ENCODE results near the gene KRTAP10-3.
"Not testable (repeated sequence)": the region's sequence is repeated elsewhere in the genome, so short reads cannot be mapped to it uniquely, and the experiment has no call there.

KRTAP10-3 gene

GRCh38 chr21:44589586-44590305, 31.2 kb upstream of the KRTAP10-3 start:
- no peak for DNase-seq

GRCh38 chr21:44589094-44589493, 30.5 kb upstream of the KRTAP10-3 start:
- no peak for DNase-seq

DNA sequence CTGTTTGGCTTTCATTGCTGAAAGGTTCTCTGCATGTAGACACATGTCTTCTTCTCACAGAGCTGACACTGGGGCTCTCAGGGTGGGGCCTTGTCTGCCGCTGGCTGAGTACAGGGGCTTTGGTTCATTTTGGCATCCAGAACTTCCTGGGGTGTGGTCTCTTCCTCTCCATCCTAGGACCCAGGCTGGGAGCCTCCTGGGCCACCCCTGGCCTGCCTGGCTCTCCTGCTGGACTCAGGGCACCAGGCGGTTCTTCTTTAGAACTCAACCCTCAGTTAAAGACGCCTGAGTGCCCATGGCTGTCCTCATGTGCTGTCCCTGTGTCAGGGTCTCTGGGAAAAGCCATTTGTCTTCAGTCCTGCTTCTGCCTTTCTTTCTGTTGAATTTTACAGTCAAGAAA, 27.3 kb upstream of the KRTAP10-3 start:
- DNase-seq = no peak

DNA sequence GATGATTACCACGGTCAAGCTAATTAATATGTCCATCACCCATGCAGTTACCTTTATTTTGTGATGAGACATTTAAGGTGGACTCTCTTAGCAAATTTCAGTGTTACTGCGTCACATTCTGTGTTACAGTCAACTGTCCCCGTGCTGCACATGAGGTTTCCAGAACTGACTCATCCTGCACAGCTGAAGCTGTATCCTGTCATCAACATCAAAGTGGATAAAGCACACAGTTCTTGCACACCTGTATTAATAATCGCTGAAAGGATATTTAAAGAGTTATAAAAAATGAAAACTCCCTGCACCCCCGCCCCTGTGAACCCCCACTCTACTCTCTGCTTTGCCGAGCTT, 25.2 kb upstream of the KRTAP10-3 start:
- peak; percentile 30 for DNase-seq

- DNase-seq = no peak
Observed at GRCh38 chr21:44583089-44583799, 24.6 kb upstream of the KRTAP10-3 start.

DNA sequence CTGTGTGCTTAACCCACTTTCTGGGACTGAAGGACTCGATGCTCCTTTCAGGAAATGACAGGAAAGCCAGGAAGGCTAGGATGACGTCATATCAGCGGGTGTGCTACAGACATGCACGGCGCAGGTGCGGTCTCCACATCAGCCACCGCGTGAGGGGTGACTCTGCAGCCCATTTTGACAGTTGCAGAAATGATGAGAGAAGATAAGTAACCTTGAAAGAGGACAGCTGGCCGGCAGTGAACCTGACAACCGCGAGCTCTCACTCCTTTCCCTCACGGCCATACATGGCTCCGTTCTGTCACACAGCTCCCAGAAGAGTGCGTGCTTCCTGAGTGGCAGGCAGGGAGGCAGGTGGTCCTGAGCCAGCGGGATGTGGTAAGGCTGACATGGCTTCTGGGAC, 23.5 kb upstream of the KRTAP10-3 start:
- no peak for DNase-seq

DNA sequence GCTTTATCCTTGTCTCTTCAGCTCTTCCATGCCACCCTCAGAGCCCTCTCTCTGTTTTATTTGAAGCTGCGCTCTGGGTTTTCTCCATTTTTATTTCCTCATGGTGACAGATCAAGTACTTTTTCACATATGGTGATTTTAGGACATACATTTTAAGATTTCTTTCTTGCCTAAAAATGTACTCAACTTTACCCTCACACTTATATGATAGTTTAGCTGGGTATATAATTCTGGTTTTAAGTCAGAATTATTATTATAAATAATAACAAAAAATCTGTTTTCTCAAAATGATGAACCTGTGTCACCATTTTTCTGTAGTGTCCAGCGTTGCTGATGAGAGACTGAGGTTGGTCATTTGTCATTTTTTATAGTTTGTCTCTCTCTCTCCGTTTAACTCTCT, 22.6 kb upstream of the KRTAP10-3 start:
- DNase-seq = no peak

- DNase-seq = not testable (repeated sequence)
Observed at GRCh38 chr21:44580231-44580821, 21.7 kb upstream of the KRTAP10-3 start, which contains the start of gene KRTAP10-5. KRTAP10-5 (minus strand) TSS chr21:44580604; CDS start chr21:44580578, 26 bp downstream.

DNA sequence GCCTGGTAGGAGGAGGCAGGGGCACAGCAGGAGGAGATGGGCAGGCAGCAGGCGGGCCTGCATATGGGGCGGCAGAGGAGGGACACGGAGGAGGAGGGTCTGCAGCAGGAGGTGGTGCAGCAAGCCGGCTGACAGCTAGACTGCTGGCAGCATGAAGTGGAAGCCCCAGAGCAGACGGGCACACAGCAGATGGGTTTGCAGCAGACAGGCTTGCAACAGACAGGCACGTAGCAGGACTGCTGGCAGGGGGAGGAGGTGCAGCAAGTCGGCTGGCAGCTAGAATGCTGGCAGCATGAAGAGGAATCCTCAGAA, 21.2 kb upstream of the KRTAP10-3 start:
- DNase-seq = no peak

- no peak for DNase-seq
Observed at GRCh38 chr21:44579056-44579832, 20.6 kb upstream of the KRTAP10-3 start.

- DNase-seq = no peak
Observed at GRCh38 chr21:44578371-44579055, 19.9 kb upstream of the KRTAP10-3 start.

GRCh38 chr21:44576025-44576420, 17.4 kb upstream of the KRTAP10-3 start:
- DNase-seq = no peak

- no peak for DNase-seq
Observed at GRCh38 chr21:44575307-44576024, 16.9 kb upstream of the KRTAP10-3 start.

DNA sequence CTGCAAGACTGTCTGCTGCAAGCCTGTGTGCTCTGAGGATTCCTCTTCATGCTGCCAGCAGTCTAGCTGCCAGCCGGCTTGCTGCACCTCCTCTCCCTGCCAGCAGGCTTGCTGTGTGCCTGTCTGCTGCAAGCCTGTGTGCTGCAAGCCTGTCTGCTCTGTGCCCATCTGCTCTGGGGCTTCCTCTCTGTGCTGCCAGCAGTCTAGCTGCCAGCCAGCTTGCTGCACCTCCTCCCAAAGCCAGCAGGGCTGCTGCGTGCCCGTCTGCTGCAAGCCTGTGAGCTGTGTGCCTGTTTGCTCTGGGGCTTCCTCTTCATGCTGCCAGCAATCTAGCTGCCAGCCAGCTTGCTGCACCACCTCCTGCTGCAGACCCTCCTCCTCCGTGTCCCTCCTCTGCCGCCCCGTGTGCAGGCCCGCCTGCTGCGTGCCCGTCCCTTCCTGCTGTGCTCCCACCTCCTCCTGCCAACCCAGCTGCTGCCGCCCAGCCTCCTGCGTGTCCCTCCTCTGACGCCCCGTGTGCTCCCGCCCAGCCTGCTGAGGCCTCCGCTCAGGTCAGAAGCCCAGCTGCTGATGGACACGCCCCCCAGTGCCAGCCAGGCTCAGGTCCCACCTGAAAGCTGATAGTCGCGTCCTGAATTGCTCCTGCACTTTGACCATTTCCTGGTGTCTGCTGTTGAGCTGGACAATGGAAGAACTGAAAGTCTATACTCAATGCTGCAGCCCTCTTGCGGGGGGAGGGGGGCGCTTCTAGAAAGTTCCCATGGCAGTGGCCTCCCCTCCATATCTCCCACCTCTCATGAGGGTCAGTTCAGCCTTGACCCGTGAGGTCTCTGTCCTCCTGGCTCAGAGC, 16.1 kb upstream of the KRTAP10-3 start:
- DNase-seq = no peak

DNA sequence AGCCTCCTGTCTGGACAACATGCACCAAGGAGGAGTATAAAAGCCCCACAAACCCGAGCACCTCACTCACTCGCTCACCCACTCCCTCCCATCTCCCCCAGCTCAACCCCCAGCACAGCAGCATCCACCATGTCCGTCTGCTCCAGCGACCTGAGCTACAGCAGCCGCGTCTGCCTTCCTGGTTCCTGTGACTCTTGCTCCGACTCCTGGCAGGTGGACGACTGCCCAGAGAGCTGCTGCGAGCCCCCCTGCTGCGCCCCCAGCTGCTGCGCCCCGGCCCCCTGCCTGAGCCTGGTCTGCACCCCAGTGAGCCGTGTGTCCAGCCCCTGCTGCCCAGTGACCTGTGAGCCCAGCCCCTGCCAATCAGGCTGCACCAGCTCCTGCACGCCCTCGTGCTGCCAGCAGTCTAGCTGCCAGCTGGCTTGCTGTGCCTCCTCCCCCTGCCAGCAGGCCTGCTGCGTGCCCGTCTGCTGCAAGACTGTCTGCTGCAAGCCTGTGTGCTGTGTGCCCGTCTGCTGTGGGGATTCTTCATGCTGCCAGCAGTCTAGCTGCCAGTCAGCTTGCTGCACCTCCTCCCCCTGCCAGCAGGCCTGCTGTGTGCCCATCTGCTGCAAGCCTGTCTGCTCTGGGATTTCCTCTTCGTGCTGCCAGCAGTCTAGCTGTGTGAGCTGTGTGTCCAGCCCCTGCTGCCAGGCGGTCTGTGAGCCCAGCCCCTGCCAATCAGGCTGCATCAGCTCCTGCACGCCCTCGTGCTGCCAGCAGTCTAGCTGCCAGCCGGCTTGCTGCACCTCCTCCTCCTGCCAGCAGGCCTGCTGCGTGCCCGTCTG, 15.2 kb upstream of the KRTAP10-3 start, which contains the start of gene KRTAP10-4:
Gene KRTAP10-4, plus strand, starts transcription at position 100 of the 827 bp plus-strand sequence. Its CDS starts 30 bp downstream, at position 130.
- DNase-seq = not testable (repeated sequence)

- no peak for DNase-seq
Observed at GRCh38 chr21:44572959-44573583, 14.5 kb upstream of the KRTAP10-3 start.

- DNase-seq = no peak
Observed at GRCh38 chr21:44571844-44572782, 13.5 kb upstream of the KRTAP10-3 start.

DNA sequence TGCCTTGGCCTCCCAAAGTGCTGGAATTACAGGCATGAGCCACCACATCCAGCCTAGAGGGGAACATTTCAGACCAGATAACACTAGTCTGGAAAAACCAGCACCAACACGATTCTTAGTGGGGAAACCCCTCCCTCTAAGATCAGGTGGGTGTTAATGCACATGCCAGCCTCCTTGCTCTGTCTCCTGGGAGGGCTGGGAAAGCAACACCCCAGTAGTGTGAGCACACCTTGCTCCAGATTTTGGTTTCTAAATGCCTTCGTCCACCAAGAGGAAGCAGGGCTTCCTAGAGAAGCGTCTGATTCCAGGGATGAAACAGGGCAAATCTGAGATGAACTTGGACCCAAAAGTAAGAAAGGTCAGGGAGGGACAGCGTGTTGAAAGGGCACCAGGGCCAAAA, 12.7 kb upstream of the KRTAP10-3 start:
- DNase-seq = no peak
